ENCODE results near the gene LYL1.

LYL1 gene

DNA sequence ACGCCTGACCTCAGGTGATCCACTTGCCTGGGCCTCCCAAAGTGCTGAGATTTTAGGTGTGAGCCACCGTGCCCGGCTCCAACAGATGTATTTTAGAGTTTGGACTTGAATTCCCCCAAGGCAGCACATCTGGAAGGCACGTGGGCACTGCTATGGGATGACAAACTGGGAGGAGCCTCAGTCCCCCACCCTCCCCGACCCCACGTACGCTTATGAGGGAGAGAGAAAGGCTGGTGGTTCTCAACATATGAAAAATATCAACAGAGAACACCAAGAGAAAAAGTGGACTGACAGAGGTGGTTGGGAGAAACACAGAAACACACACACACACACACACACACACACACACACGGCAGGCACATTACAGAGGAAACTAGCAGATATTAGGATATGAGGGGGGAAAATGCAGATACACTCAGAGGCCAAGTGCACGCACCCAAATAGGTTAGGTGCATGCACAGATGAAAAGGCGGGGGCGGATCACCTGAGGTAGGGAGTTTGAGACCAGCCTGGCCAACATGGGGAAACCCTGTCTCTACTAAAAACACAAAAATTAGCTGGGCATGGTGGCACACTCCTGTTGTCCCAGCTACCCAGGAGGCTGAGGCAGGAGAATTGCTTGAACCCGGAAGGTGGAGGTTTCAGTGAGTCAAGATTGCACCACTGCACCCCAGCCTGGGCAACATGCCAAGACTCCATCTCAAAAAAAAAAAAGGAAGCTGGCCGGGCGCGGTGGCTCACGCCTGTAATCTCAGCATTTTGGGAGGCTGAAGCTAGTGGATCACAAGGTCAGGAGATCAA is 44.3 kb upstream of the LYL1 start:
- peak; percentile 80 for DNase-seq (ENCODE audit: low read depth)
- TF ChIP-seq, protein P1, sequence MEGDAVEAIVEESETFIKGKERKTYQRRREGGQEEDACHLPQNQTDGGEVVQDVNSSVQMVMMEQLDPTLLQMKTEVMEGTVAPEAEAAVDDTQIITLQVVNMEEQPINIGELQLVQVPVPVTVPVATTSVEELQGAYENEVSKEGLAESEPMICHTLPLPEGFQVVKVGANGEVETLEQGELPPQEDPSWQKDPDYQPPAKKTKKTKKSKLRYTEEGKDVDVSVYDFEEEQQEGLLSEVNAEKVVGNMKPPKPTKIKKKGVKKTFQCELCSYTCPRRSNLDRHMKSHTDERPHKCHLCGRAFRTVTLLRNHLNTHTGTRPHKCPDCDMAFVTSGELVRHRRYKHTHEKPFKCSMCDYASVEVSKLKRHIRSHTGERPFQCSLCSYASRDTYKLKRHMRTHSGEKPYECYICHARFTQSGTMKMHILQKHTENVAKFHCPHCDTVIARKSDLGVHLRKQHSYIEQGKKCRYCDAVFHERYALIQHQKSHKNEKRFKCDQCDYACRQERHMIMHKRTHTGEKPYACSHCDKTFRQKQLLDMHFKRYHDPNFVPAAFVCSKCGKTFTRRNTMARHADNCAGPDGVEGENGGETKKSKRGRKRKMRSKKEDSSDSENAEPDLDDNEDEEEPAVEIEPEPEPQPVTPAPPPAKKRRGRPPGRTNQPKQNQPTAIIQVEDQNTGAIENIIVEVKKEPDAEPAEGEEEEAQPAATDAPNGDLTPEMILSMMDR (conservative IDR thresholded peaks at IDR 0.05; ENCODE audit: control insufficient read depth, insufficient read depth, low read depth, low read length): no peak
- H3K4me3 ChIP-seq (ENCODE audit: control insufficient read depth, low read depth, low read length): no peak overlapping the region

DNA sequence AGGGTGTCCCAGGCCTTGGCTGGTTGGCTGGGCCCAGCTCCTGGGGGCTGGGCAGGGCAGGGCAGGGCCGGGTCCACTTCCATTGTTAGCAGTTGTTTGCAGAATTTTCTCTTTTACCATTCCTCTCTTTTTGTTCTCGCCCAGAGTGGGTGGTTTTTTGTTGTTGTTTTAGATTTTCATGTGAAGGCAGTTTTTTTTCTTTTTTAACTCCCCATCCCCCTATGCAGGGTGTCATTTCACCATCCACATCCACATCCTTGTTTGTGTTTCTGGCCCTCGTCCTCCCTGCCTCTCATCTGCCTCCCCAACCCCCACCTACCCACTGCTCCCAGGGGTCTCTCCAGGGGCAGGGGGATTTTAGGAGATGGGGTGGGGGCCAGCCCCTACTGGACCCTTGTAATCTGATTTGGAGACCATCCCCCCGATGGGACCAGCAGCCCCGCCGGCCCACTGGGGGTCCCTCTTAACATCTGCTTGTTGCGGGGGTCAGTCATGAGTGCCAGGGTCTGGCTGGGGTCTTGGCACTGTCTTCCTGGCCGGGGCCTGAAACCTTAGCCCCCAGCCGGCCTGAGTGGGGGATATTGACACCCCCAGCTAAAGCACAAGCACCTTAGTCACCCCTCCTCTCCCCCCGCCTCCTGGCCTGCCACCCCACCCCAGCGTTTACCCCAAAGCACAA is 37.1 kb upstream of the LYL1 start:
- no peak for DNase-seq (ENCODE audit: low read depth)
- TF ChIP-seq, protein P1 (conservative IDR thresholded peaks at IDR 0.05; ENCODE audit: control insufficient read depth, insufficient read depth, low read depth, low read length): no peak
- H3K4me3 ChIP-seq (ENCODE audit: control insufficient read depth, low read depth, low read length): no peak overlapping the region

DNA sequence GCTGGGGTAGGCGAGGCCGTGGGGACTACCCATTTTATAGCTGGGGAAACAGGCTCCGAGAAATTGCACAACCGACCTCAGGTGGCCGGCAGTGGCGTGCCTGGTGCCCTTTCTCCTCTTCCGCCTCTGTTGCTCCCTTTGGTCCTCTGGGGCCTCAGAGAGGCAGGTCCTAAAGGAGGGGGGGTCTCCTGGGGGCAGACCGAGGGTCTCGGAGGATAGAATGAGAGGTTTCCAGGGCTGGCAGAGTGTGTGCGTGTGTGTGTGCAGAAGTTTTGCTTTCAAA is 36.2 kb upstream of the LYL1 start:
- no peak overlapping the region for H3K4me3 ChIP-seq (ENCODE audit: control insufficient read depth, low read depth, low read length)
- TF ChIP-seq, protein P1 (conservative IDR thresholded peaks at IDR 0.05; ENCODE audit: control insufficient read depth, insufficient read depth, low read depth, low read length): no peak
- DNase-seq (ENCODE audit: low read depth): no peak

DNA sequence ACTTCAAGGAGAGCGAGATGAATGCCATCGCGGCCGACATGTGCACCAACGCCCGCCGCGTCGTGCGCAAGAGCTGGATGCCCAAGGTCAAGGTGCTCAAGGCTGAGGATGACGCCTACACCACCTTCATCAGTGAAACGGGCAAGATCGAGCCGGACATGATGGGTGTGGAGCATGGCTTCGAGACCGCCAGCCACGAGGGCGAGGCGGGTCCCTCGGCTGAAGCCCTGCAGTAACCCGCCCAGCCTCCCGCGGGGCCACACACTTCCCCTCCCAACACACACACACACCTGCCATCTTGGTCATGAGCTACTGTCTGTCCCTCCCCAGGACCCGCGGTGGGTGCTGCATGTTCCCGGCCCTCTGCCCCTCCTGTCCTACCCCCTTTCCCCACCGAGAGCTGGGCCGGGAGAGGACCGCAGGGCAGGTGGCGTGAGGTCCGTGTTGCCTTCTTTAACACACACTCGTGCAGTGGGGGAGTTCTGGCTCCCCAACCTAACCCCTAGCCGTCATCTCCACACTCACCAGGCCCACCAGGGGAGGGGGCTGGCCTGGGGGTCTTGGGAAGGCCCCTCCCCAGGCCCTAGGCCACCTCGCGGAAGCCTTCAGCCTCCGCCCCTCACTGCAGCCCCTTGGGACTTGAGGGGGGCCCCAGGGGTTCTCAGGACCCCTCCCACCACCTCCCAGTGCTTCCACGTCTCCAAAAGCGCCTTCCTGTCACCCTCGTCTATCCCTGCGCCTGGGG is 35.7 kb upstream of the LYL1 start:
- no peak overlapping the region for H3K4me3 ChIP-seq (ENCODE audit: control insufficient read depth, low read depth, low read length)
- TF ChIP-seq, protein P1 (conservative IDR thresholded peaks at IDR 0.05; ENCODE audit: control insufficient read depth, insufficient read depth, low read depth, low read length): no peak
- no peak for DNase-seq (ENCODE audit: low read depth)

DNA sequence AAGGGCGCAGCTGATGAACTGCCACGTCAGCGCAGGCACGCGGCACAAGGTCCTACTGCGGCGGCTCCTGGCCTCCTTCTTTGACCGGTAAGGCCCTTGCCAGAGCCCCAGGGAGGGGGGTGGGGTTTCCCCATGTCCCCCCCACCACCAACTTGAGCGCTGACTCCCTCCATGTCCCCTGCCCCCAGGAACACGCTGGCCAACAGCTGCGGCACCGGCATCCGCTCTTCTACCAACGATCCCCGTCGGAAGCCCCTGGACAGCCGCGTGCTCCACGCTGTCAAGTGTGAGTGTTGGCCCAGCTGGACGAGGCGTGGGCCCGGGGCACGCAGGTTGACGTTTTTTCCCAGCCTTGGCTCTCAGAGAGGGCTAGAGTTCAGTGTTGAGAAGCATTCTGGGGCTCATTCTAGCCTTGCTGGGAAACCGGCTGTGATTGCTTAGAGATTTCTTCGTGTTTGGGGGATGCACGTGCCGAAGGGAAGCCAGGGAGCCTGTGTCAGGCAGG is 34.7 kb upstream of the LYL1 start:
- H3K4me3 ChIP-seq (ENCODE audit: control insufficient read depth, low read depth, low read length): no peak overlapping the region
- DNase-seq (ENCODE audit: low read depth): no peak
- TF ChIP-seq, protein P1 (conservative IDR thresholded peaks at IDR 0.05; ENCODE audit: control insufficient read depth, insufficient read depth, low read depth, low read length): no peak

- DNase-seq (ENCODE audit: low read depth): no peak
- TF ChIP-seq, protein P1 (conservative IDR thresholded peaks at IDR 0.05; ENCODE audit: control insufficient read depth, insufficient read depth, low read depth, low read length): no peak
- H3K4me3 ChIP-seq (ENCODE audit: control insufficient read depth, low read depth, low read length): no peak overlapping the region
These were observed 32.7 kb upstream of the LYL1 start for GRCh38 chr19:13135068-13136062.
